ENCODE measurements around the gene JAK1. TPM values are rescaled to one million over a fixed set of nuclear protein-coding genes. Genes with fewer than 3 reads are reported as not detected.

JAK1 gene
- total and polyA plus RNA-seq, 12 donors: 23.4 to 155 (median 91.1) TPM

DNA sequence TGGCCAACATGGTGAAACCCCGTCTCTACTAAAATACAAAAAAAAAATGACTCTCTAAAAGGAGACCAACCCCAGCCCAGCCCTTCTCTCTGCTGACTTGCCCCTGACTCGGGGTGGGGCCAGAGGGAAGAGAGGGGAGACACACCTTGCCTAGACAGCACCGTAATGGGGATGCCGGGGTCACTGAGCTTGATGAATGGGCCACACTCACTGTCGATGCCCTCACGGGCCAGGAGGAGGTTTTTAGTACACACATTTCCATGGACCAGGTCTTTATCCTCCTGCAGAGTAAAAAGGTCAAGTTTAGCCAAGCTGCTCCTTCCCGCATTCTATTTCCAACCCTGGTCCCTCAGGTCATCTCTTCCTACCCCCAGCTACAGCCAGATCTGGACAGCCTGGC lies 121.7 kb downstream of the JAK1 start:
- Histone ChIP-seq H3K4me1 (replicated peaks in 1 of 2) (peaks cover 0 to 9% of the 10 kb centered on the region in 2 donors), H3K36me3 (replicated peaks in 1 of 2) (peaks cover 0 to 73% of the 10 kb centered on the region in 2 donors), H3K27me3 (no peaks in the 10 kb centered on the region), H3K9me3 (replicated peaks in 1 of 3) (no peaks in the 10 kb centered on the region), H3K4me3 (no peak overlapping the region), H3K27ac (no peak overlapping the region)
- intact Hi-C loops (cut with DNase I): no loop called here
- no peak for DNase-seq
- TF ChIP-seq, protein P1, sequence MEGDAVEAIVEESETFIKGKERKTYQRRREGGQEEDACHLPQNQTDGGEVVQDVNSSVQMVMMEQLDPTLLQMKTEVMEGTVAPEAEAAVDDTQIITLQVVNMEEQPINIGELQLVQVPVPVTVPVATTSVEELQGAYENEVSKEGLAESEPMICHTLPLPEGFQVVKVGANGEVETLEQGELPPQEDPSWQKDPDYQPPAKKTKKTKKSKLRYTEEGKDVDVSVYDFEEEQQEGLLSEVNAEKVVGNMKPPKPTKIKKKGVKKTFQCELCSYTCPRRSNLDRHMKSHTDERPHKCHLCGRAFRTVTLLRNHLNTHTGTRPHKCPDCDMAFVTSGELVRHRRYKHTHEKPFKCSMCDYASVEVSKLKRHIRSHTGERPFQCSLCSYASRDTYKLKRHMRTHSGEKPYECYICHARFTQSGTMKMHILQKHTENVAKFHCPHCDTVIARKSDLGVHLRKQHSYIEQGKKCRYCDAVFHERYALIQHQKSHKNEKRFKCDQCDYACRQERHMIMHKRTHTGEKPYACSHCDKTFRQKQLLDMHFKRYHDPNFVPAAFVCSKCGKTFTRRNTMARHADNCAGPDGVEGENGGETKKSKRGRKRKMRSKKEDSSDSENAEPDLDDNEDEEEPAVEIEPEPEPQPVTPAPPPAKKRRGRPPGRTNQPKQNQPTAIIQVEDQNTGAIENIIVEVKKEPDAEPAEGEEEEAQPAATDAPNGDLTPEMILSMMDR (IDR thresholded peaks at IDR 0.05): no peak
- no peak for TF ChIP-seq POLR2A (IDR thresholded peaks at IDR 0.05)
- 90 to 92% (median 91%) methylated on average over 7 of the region's 7 CpGs for WGBS, 4 donors

DNA sequence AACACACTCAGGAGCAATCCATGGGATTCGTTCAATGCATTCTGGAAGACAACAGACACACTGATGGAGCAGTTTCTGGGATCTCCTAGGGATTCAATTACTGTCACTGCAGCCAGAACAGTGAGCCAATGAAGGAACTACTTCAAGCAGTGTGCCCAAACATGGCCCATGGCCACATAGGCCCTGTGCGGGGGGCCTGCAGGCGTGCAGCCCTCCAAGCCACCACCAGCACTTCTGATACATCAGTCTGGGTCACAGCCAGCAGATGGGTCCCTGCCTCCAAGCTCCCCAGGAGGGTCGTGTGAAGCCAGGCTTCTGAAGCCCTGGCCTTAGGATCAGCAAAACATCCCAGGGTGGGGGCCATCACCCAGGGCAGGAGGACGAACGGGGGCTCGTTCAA lies 122.2 kb downstream of the JAK1 start:
- WGBS, 4 donors: 89 to 94% (median 92%) methylated on average over 6 to 7 of the region's 7 CpGs
- no peak overlapping the region for H3K4me3 ChIP-seq
- peaks cover 0 to 9% of the 10 kb centered on the region in 2 donors for H3K4me1 ChIP-seq (replicated peaks in 1 of 2)
- DNase-seq: no peak
- TF ChIP-seq, protein P1 (IDR thresholded peaks at IDR 0.05): no peak
- no peak for TF ChIP-seq POLR2A (IDR thresholded peaks at IDR 0.05)
- no peaks in the 10 kb centered on the region for H3K27me3 ChIP-seq
- H3K36me3 ChIP-seq (replicated peaks in 1 of 2): peaks cover 0 to 77% of the 10 kb centered on the region in 2 donors
- no peaks in the 10 kb centered on the region for H3K9me3 ChIP-seq (replicated peaks in 1 of 3)
- intact Hi-C loops (cut with DNase I): no loop called here
- no peak overlapping the region for H3K27ac ChIP-seq

DNA sequence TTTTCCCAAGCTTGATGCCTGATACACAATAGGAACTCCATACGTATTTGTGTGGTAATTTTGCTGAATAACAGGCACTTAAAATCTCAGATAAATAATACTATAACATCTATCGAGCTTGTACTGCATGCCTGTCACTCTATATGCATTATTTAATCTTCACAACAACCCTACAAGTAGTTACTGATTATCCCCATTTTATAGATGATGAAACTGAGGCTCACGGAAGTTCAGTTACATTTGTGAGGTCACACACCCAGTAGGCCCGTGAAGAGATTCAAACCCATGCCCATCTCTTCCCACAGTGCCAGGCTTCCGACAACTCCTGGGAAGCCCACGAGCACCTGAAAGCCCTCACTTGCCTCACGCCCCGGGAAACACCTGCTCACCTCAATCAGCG lies 122.7 kb downstream of the JAK1 start:
- intact Hi-C loops (cut with DNase I): no loop called here
- Histone ChIP-seq H3K9me3 (replicated peaks in 1 of 3) (no peaks in the 10 kb centered on the region), H3K4me1 (replicated peaks in 1 of 2) (peaks cover 0 to 9% of the 10 kb centered on the region in 2 donors), H3K36me3 (replicated peaks in 1 of 2) (peaks cover 0 to 75% of the 10 kb centered on the region in 2 donors), H3K27ac (no peak overlapping the region), H3K4me3 (no peak overlapping the region), H3K27me3 (no peaks in the 10 kb centered on the region)
- WGBS, 4 donors: 87 to 98% (median 94%) methylated on average over 9 of the region's 9 CpGs
- DNase-seq: no peak
- TF ChIP-seq POLR2A (IDR thresholded peaks at IDR 0.05): no peak
- TF ChIP-seq, protein P1 (IDR thresholded peaks at IDR 0.05): no peak

DNA sequence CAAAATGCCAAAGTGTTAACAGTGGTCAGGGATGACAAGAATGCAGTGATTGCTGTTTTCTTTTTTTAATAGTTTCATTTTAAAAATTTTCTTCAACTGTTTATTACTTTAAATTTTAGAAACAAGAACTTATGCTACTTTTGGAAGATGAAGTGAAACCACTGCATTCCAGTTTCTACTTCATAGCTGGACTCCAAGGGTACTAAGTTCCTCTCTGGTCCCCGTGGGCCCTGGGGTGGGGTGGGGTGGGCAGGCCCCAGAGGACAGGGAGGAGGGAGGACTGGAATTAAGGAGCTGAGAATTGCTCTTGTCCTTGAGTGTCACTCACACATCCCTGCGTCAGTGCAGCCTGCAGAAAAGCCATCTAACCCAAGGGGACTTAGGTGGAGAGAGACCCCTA lies 124.1 kb downstream of the JAK1 start:
- intact Hi-C loops (cut with DNase I): no loop called here
- Histone ChIP-seq H3K4me3 (no peak overlapping the region), H3K27me3 (no peaks in the 10 kb centered on the region), H3K9me3 (replicated peaks in 1 of 3) (no peaks in the 10 kb centered on the region), H3K36me3 (replicated peaks in 1 of 2) (peaks cover 0 to 76% of the 10 kb centered on the region in 2 donors), H3K4me1 (replicated peaks in 1 of 2) (peaks cover 0 to 9% of the 10 kb centered on the region in 2 donors), H3K27ac (no peak overlapping the region)
- DNase-seq: no peak
- TF ChIP-seq, protein P1 (IDR thresholded peaks at IDR 0.05): no peak
- no peak for TF ChIP-seq POLR2A (IDR thresholded peaks at IDR 0.05)
- 39 to 51% (median 49%) methylated on average over 2 of the region's 2 CpGs for WGBS, 4 donors
